Tibial artery (tissue), 4 donors: ENCODE results near the gene GLRA1.

Experiments
- DNase-seq, 2 donors: peaks; one replicate each; pipeline ENCODE4 v3.0.0-alpha.2; 2019
- H3K27ac ChIP-seq, 2 donors: fragments of 200-600 bp; sonication (generic) in 1 of 2; 1 replicate in 1 of 2; 2 replicates in 1 of 2; pipeline ENCODE4 v1.5.1; 2018 to 2019; ENCODE audit warnings: mild to moderate bottlenecking in 1 of 2
- H3K27me3 ChIP-seq, 2 donors: fragments of 200-600 bp; sonication (generic) in 1 of 2; one replicate each; pipeline versions ENCODE4 v1.5.1 to v1.6.0; 2016 to 2019
- H3K36me3 ChIP-seq, 3 donors: fragments of 200-600 bp; sonication (generic) in 2 of 3; one replicate each; pipeline ENCODE4 v1.5.1; 2016 to 2019; ENCODE audit warnings: mild to moderate bottlenecking in 2 of 3
- H3K4me1 ChIP-seq, 4 donors: fragments of 200-600 bp; sonication (generic) in 2 of 4; 1 replicate in 3 of 4; 2 replicates in 1 of 4; pipeline ENCODE4 v1.5.1; 2016 to 2019
- H3K4me3 ChIP-seq, 2 donors: fragments of 200-600 bp; sonication (generic) in 1 of 2; 1 replicate in 1 of 2; 2 replicates in 1 of 2; pipeline ENCODE4 v1.5.1; 2018 to 2019; ENCODE audit warnings: mild to moderate bottlenecking in 2 of 2
- H3K9me3 ChIP-seq, 3 donors: fragments of 200-600 bp; sonication (generic) in 1 of 3; one replicate each; pipeline ENCODE4 v1.5.1; 2016 to 2019
- intact Hi-C: fragments of 100-400 bp; cut with DNase I; formaldehyde crosslinking; loops from one replicate; pipeline ENCODE4 v1.15.0; 2023; ENCODE audit warnings: low total_unique reads
- TF ChIP-seq, protein P1 (sequence below), 2 experiments: fragments of 200-600 bp in 1 of 2; fragments of 450-650 bp in 1 of 2; IDR thresholded peaks; one replicate each; pipeline ENCODE4 v1.5.1; 2017 to 2019; ENCODE audit warnings: antibody characterized with exemption in 2 of 2, mild to moderate bottlenecking in 1 of 2, moderate library complexity in 1 of 2

GLRA1 gene

DNA sequence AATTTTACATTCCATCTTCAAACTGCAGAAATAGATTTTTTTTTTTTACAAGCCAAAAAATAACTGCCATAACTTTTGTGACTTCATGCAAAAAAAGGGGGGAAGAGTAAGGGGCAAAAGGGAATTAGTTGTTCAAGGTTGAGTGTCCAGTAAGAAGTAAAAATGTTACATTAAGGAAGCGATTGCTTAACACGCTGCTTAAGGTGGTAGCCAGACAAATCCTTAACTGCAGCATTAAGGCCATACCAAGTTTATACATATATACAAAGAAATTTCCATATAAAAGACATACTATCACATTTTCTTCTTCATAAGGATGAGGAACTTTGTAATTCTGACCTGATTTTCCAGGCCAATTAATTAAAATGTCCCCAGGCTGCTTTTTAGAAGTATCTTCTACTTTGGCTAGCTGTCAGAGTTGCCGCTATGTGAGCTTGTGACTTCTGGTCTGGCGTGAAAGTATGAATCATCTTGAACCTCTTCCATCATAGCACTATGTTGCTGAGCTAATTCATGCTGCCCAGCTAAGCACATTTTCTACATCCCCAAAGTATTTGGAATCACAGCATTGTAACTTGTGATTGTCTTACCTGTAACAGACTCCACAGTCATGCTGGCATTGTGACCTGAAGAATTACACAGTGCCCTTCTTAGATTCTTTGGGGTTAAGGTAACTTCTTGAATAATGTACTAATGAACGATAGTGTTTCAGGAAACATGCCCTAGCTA is 112.9 kb downstream of the GLRA1 start:
- peaks cover 0 to 19% (median 8%) of the 10 kb centered on the region in 3 donors for H3K36me3 ChIP-seq
- H3K27ac ChIP-seq: peak overlapping the region in 1 of 2 donors; percentile 12
- no peaks in the 10 kb centered on the region for H3K9me3 ChIP-seq
- H3K27me3 ChIP-seq: no peaks in the 10 kb centered on the region
- H3K4me1 ChIP-seq: peaks cover 0 to 36% (median 15%) of the 10 kb centered on the region in 4 donors
- intact Hi-C loops: no loop called here
- no peak overlapping the region for H3K4me3 ChIP-seq
- TF ChIP-seq, protein P1, sequence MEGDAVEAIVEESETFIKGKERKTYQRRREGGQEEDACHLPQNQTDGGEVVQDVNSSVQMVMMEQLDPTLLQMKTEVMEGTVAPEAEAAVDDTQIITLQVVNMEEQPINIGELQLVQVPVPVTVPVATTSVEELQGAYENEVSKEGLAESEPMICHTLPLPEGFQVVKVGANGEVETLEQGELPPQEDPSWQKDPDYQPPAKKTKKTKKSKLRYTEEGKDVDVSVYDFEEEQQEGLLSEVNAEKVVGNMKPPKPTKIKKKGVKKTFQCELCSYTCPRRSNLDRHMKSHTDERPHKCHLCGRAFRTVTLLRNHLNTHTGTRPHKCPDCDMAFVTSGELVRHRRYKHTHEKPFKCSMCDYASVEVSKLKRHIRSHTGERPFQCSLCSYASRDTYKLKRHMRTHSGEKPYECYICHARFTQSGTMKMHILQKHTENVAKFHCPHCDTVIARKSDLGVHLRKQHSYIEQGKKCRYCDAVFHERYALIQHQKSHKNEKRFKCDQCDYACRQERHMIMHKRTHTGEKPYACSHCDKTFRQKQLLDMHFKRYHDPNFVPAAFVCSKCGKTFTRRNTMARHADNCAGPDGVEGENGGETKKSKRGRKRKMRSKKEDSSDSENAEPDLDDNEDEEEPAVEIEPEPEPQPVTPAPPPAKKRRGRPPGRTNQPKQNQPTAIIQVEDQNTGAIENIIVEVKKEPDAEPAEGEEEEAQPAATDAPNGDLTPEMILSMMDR (IDR thresholded peaks at IDR 0.05): no peak
- DNase-seq: no peak

DNA sequence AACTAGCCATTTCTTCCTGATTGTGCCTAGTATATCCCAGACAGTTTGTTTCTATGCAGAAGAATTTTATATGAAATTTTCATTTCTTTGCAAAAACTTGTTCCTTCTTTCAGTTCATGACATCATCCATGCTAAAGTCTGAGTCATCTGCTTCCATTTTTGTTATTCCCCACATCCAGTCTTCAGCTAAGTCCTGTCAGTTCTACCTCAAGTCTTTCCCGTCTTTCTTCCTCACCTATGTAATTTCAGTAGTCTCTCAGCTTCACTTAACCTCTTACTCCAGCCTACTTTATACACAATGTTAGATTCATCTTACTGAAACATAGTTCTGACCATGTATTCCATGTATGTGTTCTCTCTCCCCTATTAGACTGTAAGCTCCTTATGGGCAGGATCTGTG is 113.8 kb downstream of the GLRA1 start:
- Histone ChIP-seq H3K9me3 (no peaks in the 10 kb centered on the region), H3K4me1 (peaks cover 0 to 36% (median 15%) of the 10 kb centered on the region in 4 donors), H3K36me3 (peaks cover 0 to 11% (median 8%) of the 10 kb centered on the region in 3 donors), H3K27me3 (no peaks in the 10 kb centered on the region), H3K4me3 (no peak overlapping the region), H3K27ac (no peak overlapping the region)
- intact Hi-C loops: no loop called here
- DNase-seq: no peak
- TF ChIP-seq, protein P1 (IDR thresholded peaks at IDR 0.05): no peak

DNA sequence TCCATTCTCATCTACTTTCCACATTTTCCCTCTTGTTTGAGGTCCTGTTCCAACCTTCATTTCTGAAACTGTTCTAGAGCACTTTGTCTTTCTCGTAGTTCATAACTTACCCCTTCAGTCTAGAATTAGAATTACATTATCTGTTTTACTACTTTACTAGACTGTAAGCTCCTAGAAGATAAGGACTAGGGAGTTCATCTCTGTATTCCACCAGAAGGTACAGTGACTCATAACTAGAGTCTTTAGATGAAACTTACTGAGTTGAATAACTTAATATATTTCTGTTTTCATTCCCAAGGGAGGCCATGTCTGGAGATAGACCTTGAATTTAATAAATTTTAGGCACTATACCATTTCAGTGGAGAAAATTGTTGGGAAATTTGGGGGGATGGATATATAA is 114.2 kb downstream of the GLRA1 start:
- H3K36me3 ChIP-seq: peaks cover 0 to 9% (median 8%) of the 10 kb centered on the region in 3 donors
- intact Hi-C loops: no loop called here
- no peak overlapping the region for H3K27ac ChIP-seq
- no peak overlapping the region for H3K4me3 ChIP-seq
- H3K27me3 ChIP-seq: no peaks in the 10 kb centered on the region
- TF ChIP-seq, protein P1 (IDR thresholded peaks at IDR 0.05): no peak
- H3K4me1 ChIP-seq: peaks cover 0 to 36% (median 15%) of the 10 kb centered on the region in 4 donors
- DNase-seq: no peak
- H3K9me3 ChIP-seq: no peaks in the 10 kb centered on the region

DNA sequence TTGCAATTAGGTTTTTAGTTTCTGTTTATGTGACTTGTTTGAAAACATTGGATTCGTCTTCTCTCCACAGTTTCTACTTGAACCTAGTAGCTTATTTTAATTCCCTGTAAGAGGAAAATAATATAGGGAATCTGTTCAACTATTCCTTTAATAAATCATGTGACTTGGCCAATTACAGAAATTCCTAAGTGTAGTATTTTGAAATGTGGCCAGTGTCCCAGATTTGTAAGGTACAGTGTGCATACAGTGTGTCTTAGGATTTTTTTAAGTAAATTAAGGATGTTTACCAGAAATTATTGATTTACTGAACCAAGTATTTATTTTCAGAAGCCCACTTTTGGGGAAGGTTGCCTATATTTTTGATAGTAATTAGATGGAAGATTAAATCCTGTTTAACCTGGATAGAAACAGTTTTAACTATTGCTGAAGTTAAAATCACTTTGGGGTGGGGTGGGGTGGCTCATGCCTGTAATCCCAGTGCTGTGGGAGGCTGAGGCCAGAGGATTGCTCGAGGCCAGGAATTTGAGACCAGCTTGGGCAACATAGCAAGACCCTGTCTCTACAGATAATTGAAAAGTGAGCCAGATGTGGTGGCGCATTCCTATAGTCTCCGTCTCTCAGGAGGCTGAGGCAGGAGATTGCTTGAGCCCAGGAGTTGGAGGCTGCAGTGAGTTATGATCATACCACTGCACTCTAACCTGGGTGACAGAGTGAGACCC is 116.0 kb downstream of the GLRA1 start:
- H3K27me3 ChIP-seq: no peaks in the 10 kb centered on the region
- no peak overlapping the region for H3K27ac ChIP-seq
- TF ChIP-seq, protein P1 (IDR thresholded peaks at IDR 0.05): no peak
- DNase-seq: no peak
- peaks cover 10 to 21% (median 14%) of the 10 kb centered on the region in 3 donors for H3K36me3 ChIP-seq
- H3K4me3 ChIP-seq: no peak overlapping the region
- no peaks in the 10 kb centered on the region for H3K9me3 ChIP-seq
- intact Hi-C loops: no loop called here
- H3K4me1 ChIP-seq: peaks cover 0 to 36% (median 15%) of the 10 kb centered on the region in 4 donors

DNA sequence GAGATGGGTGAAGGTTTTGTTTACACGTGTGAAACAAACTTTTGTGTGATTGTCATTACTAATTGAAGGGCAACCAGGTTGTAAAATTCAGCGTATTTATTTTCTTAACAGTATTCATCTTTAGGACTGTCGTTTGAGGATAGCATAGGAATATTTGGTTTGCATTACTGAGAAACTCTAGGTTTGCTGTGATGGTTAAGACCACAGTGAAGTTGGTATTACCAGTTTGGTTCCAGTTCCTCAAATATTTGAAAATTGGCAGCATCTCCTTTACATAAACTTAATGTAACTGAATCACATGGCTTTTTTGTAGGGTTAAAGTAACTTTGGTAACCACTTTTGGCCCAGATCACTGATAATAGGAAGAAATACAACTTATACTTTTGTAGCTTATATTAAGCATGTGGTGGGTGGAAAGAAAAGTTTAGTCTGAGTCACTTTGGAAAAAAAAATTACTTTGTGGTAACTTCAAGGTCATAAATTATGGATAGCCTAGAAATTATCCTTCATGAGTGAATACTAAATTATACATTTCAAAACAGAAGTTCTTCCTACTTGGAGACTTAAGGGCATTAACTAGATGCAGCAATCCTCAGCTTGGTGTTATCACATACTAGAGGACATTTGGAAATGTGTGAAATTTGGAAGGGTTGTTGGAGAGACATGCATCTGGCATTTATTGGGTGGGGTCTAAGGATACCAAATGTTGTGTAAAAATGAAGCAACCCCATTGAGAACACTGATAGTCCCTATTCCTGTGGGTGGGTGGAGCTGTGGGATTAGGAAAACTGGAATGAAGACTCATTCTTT is 119.0 kb downstream of the GLRA1 start:
- Histone ChIP-seq H3K27me3 (no peaks in the 10 kb centered on the region), H3K27ac (no peak overlapping the region), H3K4me3 (no peak overlapping the region), H3K9me3 (no peaks in the 10 kb centered on the region), H3K36me3 (peaks cover 33 to 51% (median 44%) of the 10 kb centered on the region in 3 donors), H3K4me1 (peaks cover 0 to 14% (median 8%) of the 10 kb centered on the region in 4 donors)
- intact Hi-C loops: no loop called here
- peak in 1 of 2 donors; percentile 47 for DNase-seq
- TF ChIP-seq, protein P1 (IDR thresholded peaks at IDR 0.05): no peak
